ENCODE data around the gene CADM2. TPM values are rescaled to one million over a fixed set of nuclear protein-coding genes. Genes with fewer than 3 reads are reported as not detected.
"Not testable (repeated sequence)": the region's sequence is repeated elsewhere in the genome, so short reads cannot be mapped to it uniquely, and the experiment has no call there.

The CADM2 gene
- total RNA-seq, 1 donor = 2.2 TPM

- no peak for TF ChIP-seq CTCF (IDR thresholded peaks at IDR 0.05; ENCODE audit: insufficient read depth, low read length)
- H3K4me3 ChIP-seq (ENCODE audit: low read depth, low read length) = no peak overlapping the region
- DNase-seq (ENCODE audit: low read depth) = no peak
These were observed 118.2 kb downstream of the CADM2 start for GRCh38 chr3:85077018-85077417.

GRCh38 chr3:85081191-85081906, 122.6 kb downstream of the CADM2 start:
- no peak for TF ChIP-seq CTCF (IDR thresholded peaks at IDR 0.05; ENCODE audit: insufficient read depth, low read length)
- no peak overlapping the region for H3K4me3 ChIP-seq (ENCODE audit: low read depth, low read length)
- no peak for DNase-seq (ENCODE audit: low read depth)

- DNase-seq (ENCODE audit: low read depth) = no peak
- no peak overlapping the region for H3K4me3 ChIP-seq (ENCODE audit: low read depth, low read length)
- no peak for TF ChIP-seq CTCF (IDR thresholded peaks at IDR 0.05; ENCODE audit: insufficient read depth, low read length)
These were observed 131.7 kb downstream of the CADM2 start for GRCh38 chr3:85090495-85090894.

GRCh38 chr3:85100316-85100715, 141.5 kb downstream of the CADM2 start:
- no peak for TF ChIP-seq CTCF (IDR thresholded peaks at IDR 0.05; ENCODE audit: insufficient read depth, low read length)
- no peak overlapping the region for H3K4me3 ChIP-seq (ENCODE audit: low read depth, low read length)
- no peak for DNase-seq (ENCODE audit: low read depth)

- no peak overlapping the region for H3K4me3 ChIP-seq (ENCODE audit: low read depth, low read length)
- TF ChIP-seq CTCF (IDR thresholded peaks at IDR 0.05; ENCODE audit: insufficient read depth, low read length) = no peak
- DNase-seq (ENCODE audit: low read depth) = no peak
These were observed 144.0 kb downstream of the CADM2 start for GRCh38 chr3:85102781-85103180.

GRCh38 chr3:85110393-85110792, 151.6 kb downstream of the CADM2 start:
- no peak overlapping the region for H3K4me3 ChIP-seq (ENCODE audit: low read depth, low read length)
- no peak for DNase-seq (ENCODE audit: low read depth)
- TF ChIP-seq CTCF (IDR thresholded peaks at IDR 0.05; ENCODE audit: insufficient read depth, low read length) = no peak

GRCh38 chr3:85120879-85121278, 162.1 kb downstream of the CADM2 start:
- DNase-seq (ENCODE audit: low read depth) = no peak
- no peak overlapping the region for H3K4me3 ChIP-seq (ENCODE audit: low read depth, low read length)
- no peak for TF ChIP-seq CTCF (IDR thresholded peaks at IDR 0.05; ENCODE audit: insufficient read depth, low read length)

- not testable (repeated sequence) for H3K4me3 ChIP-seq (ENCODE audit: low read depth, low read length); DNase-seq (ENCODE audit: low read depth)
These were observed 174.1 kb downstream of the CADM2 start for GRCh38 chr3:85132864-85133263.

GRCh38 chr3:85133691-85134420, 175.1 kb downstream of the CADM2 start:
- H3K4me3 ChIP-seq (ENCODE audit: low read depth, low read length); DNase-seq (ENCODE audit: low read depth): not testable (repeated sequence)
